ENCODE data around the gene CDC42EP2.

The CDC42EP2 gene

GRCh38 chr11:65356394-65356972 is 41.8 kb downstream of the CDC42EP2 start:
- no peak for DNase-seq (ENCODE audit: low spot score)

- DNase-seq (ENCODE audit: low spot score) = peak; percentile 48
These were observed 43.2 kb downstream of the CDC42EP2 start for GRCh38 chr11:65357856-65358356.

GRCh38 chr11:65362320-65362931 is 47.8 kb downstream of the CDC42EP2 start:
- no peak for DNase-seq (ENCODE audit: low spot score)

- DNase-seq (ENCODE audit: low spot score) = no peak
These were observed 48.3 kb downstream of the CDC42EP2 start for GRCh38 chr11:65362966-65363365.

GRCh38 chr11:65363770-65364169 is 49.1 kb downstream of the CDC42EP2 start:
- peak; percentile 23 for DNase-seq (ENCODE audit: low spot score)

- peak; percentile 79 for DNase-seq (ENCODE audit: low spot score)
These were observed 51.7 kb downstream of the CDC42EP2 start for GRCh38 chr11:65366340-65366773.

- DNase-seq (ENCODE audit: low spot score) = no peak
These were observed 56.0 kb downstream of the CDC42EP2 start for GRCh38 chr11:65370659-65371049.
